Esophagus muscularis mucosa (tissue), 4 donors: ENCODE measurements around the gene ASTL. TPM values are rescaled to one million over a fixed set of nuclear protein-coding genes. Genes with fewer than 3 reads are reported as not detected.
"Not testable (repeated sequence)": the region's sequence is repeated elsewhere in the genome, so short reads cannot be mapped to it uniquely, and the experiment has no call there.

ENCODE experiments used
- DNase-seq: peaks from one replicate; pipeline ENCODE4 v3.0.0-alpha.2; 2017; ENCODE audit errors: extremely low spot score
- H3K27ac ChIP-seq, 4 donors: fragments of 200-600 bp; sonication (generic); replicated peaks in 1 of 4; 1 replicate in 3 of 4; 2 replicates in 1 of 4; pipeline ENCODE4 v1.5.1; 2016 to 2019; ENCODE audit warnings: mild to moderate bottlenecking in 1 of 4
- H3K27me3 ChIP-seq, 4 donors: fragments of 200-600 bp; sonication (generic); one replicate each; pipeline versions ENCODE4 v1.5.1 to v1.6.0; 2016 to 2019
- H3K36me3 ChIP-seq, 4 donors: fragments of 200-600 bp; sonication (generic); one replicate each; pipeline ENCODE4 v1.5.1; 2016 to 2019
- H3K4me1 ChIP-seq, 4 donors: fragments of 200-600 bp; sonication (generic); one replicate each; pipeline ENCODE4 v1.5.1; 2016 to 2019
- H3K4me3 ChIP-seq, 4 donors: fragments of 200-600 bp; sonication (generic); 1 replicate in 2 of 4; 2 replicates in 2 of 4; pipeline ENCODE4 v1.5.1; 2016 to 2019; ENCODE audit warnings: mild to moderate bottlenecking in 4 of 4, moderate library complexity in 1 of 4
- H3K9me3 ChIP-seq, 4 donors: fragments of 200-600 bp; sonication (generic); 1 replicate in 3 of 4; 2 replicates in 1 of 4; pipeline ENCODE4 v1.5.1; 2016 to 2019
- EP300 ChIP-seq: sonication (generic); formaldehyde crosslinking; IDR thresholded peaks from one replicate; pipeline ENCODE4 v1.6.1; 2017; ENCODE audit warnings: antibody characterized with exemption
- POLR2A ChIP-seq: fragments of 450-650 bp; IDR thresholded peaks from one replicate; pipeline ENCODE4 v1.6.1; 2017; ENCODE audit warnings: antibody characterized with exemption, moderate library complexity, mild to moderate bottlenecking, low read depth
- POLR2AphosphoS5 ChIP-seq, 2 donors: sonication (generic); formaldehyde crosslinking; IDR thresholded peaks; one replicate each; pipeline ENCODE4 v1.6.1; 2017; ENCODE audit warnings: antibody characterized with exemption in 2 of 2
- WGBS: methylation state at CpG from one replicate; pipeline ENCODE4 v1.1.5; 2018; 5-methylcytosine and 5-hydroxymethylcytosine counted together
- intact Hi-C: fragments of 100-400 bp; cut with DNase I; formaldehyde crosslinking; loops from one replicate; pipeline ENCODE4 v1.15.1; 2023
- total RNA-seq, 4 donors: library from RNA; depleted of rRNA; stranded (reverse); fragments of >200 nt; gene quantifications; one replicate each; pipeline versions ENCODE4 v1.1.0 to v1.2.1, GENCODE V29; 2016
- TF ChIP-seq, protein P1 (sequence below), 3 experiments: fragments of 200-600 bp in 2 of 3; fragments of 450-650 bp in 1 of 3; sonication (generic) in 2 of 3; IDR thresholded peaks; one replicate each; pipeline ENCODE4 v1.5.1; 2017 to 2019; ENCODE audit warnings: antibody characterized with exemption in 3 of 3, mild to moderate bottlenecking in 2 of 3, moderate library complexity in 1 of 3

Gene ASTL
- total RNA-seq, 4 donors from 2014 or later: not detected

- H3K27ac ChIP-seq: no peak overlapping the region
- no peak overlapping the region for H3K4me3 ChIP-seq
- 42% methylated on average over 5 of the region's 5 CpGs for WGBS
- intact Hi-C loops: no loop called here
- H3K27me3 ChIP-seq: peaks cover 0 to 27% (median 0%) of the 10 kb centered on the region in 4 donors
- TF ChIP-seq, protein P1, sequence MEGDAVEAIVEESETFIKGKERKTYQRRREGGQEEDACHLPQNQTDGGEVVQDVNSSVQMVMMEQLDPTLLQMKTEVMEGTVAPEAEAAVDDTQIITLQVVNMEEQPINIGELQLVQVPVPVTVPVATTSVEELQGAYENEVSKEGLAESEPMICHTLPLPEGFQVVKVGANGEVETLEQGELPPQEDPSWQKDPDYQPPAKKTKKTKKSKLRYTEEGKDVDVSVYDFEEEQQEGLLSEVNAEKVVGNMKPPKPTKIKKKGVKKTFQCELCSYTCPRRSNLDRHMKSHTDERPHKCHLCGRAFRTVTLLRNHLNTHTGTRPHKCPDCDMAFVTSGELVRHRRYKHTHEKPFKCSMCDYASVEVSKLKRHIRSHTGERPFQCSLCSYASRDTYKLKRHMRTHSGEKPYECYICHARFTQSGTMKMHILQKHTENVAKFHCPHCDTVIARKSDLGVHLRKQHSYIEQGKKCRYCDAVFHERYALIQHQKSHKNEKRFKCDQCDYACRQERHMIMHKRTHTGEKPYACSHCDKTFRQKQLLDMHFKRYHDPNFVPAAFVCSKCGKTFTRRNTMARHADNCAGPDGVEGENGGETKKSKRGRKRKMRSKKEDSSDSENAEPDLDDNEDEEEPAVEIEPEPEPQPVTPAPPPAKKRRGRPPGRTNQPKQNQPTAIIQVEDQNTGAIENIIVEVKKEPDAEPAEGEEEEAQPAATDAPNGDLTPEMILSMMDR (IDR thresholded peaks at IDR 0.05): no peak
- TF ChIP-seq EP300: no peak
- peaks cover 0 to 11% (median 1%) of the 10 kb centered on the region in 4 donors for H3K9me3 ChIP-seq
- H3K4me1 ChIP-seq: no peaks in the 10 kb centered on the region
- DNase-seq: no peak
- H3K36me3 ChIP-seq: no peaks in the 10 kb centered on the region
Observed at GRCh38 chr2:96161898-96162297, 23.6 kb upstream of the ASTL start.

GRCh38 chr2:96160366-96160765 lies 22.1 kb upstream of the ASTL start:
- H3K36me3 ChIP-seq, H3K27ac ChIP-seq, H3K4me1 ChIP-seq, DNase-seq, intact Hi-C loops, H3K4me3 ChIP-seq: not testable (repeated sequence)
- peaks cover 0 to 11% (median 1%) of the 10 kb centered on the region in 4 donors for H3K9me3 ChIP-seq
- H3K27me3 ChIP-seq: peaks cover 0 to 29% (median 0%) of the 10 kb centered on the region in 4 donors
- 94% methylated on average over 5 of the region's 5 CpGs for WGBS

DNA sequence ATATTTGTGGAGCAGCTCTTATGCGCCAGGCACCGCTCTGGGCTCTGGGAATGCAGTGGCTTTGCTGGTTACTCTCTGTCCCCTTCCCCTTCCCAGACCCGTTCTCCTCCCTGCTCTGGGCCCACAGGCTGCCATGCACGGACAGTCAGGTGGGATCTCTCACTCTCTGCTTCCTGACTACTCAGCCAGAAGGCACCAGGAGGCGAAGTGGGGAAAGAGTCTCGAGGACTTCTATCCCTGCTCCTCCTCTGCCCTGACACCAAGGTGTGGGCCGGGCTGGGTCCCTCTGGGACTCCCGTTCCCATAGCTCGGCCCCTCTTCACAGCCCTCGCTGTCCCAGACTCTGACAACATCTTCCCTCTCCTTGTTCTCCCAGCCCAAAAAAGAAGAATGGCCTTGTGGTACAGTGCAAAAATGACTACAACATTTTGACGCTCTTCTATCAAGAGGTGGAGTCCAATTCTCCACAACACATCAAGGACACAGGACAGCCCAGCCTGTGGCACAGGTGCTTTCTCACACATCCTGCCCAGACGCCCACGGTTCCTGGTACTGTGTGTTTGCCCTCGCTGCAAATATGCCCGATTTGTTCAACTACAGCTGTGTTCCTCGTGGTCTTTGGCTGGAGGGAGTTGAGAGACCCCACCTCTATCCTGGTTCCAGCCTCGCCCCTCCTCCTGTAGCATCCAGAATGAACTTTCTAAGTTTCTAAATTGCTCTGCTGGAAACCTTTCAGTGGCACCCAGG lies 21.0 kb upstream of the ASTL start:
- TF ChIP-seq POLR2A (no peak), POLR2AphosphoS5 (IDR thresholded peaks at IDR 0.05) (no peak), EP300 (no peak)
- TF ChIP-seq, protein P1 (IDR thresholded peaks at IDR 0.05): no peak
- no peak overlapping the region for H3K4me3 ChIP-seq
- peaks cover 0 to 34% (median 0%) of the 10 kb centered on the region in 4 donors for H3K27me3 ChIP-seq
- H3K36me3 ChIP-seq: no peaks in the 10 kb centered on the region
- WGBS: 85% methylated on average over 14 of the region's 17 CpGs
- H3K9me3 ChIP-seq: peaks cover 0 to 11% (median 1%) of the 10 kb centered on the region in 4 donors
- H3K27ac ChIP-seq: no peak overlapping the region
- no peak for DNase-seq
- intact Hi-C loops: no loop called here
- no peaks in the 10 kb centered on the region for H3K4me1 ChIP-seq

DNA sequence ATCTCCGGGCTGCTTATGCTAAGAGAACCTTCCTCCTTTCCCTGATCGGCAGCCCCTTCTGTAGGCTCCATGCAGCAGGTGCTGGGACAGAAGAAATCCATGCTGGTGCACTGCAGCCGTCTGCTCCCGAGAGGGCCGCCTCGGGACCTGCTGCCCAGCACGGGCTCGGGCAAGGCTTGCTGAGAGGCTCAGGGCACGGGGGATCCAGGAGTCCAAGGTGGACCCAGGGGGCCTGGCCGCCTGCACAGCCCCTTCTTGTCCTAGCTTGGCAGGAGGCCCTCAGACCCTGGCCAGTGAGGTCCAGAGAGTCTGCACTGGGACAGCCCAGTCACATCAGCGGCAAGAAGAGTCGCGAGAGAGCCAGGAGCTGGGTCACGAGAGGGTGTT lies 20.2 kb upstream of the ASTL start:
- H3K36me3 ChIP-seq: no peaks in the 10 kb centered on the region
- 77% methylated on average over 7 of the region's 14 CpGs for WGBS
- TF ChIP-seq, protein P1 (IDR thresholded peaks at IDR 0.05): no peak
- TF ChIP-seq EP300 (no peak), POLR2A (no peak), POLR2AphosphoS5 (IDR thresholded peaks at IDR 0.05) (no peak)
- H3K27ac ChIP-seq: no peak overlapping the region
- H3K27me3 ChIP-seq: peaks cover 0 to 26% (median 0%) of the 10 kb centered on the region in 4 donors
- H3K4me1 ChIP-seq: no peaks in the 10 kb centered on the region
- peaks cover 0 to 11% (median 1%) of the 10 kb centered on the region in 4 donors for H3K9me3 ChIP-seq
- no peak for DNase-seq
- intact Hi-C loops: no loop called here
- H3K4me3 ChIP-seq: no peak overlapping the region

DNA sequence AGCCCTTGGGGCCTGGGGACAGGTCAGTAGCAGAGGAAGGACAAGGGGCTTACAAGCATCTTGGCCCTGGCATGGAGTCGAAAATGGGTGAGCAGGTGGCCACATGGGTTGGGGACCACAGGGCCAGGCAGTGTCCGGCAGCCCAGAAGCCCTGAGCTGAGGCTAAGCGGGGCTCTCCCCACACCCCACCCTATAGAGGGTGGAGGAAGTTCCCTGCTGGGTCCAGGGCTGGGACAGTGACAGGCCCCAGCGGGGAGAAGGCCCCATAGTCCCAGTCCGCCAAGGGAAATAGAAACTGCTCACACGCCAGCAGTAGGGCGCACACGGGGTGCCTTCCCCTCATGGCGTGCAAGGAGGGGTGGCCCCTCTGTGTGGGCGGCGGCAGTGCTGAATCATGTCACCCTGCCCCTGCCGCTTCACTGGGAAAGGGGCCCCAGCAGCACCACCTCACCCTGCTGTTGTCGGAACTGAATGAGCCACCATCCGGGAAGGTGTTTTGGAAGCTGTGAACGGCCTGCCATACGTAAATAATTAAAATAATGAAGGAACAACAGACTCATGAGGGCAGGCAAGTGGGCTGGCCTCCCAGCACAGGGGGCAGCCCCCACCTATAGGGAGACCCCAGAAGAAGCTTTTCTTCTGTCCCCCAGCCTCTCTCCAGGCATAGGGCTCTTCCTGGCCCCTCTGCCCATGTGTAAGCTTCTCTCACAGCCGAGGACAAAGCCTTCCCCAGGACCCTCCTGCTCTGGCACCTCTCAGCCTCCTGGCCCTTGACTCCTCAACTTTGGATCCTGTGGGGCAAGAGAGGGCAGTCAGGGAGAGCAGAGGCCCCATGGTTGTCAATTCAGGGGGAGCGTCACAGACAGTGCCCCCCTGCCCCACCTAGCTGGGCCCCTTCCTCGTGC lies 19.6 kb upstream of the ASTL start:
- H3K27ac ChIP-seq: no peak overlapping the region
- TF ChIP-seq POLR2A (no peak), EP300 (no peak), POLR2AphosphoS5 (IDR thresholded peaks at IDR 0.05) (no peak)
- TF ChIP-seq, protein P1 (IDR thresholded peaks at IDR 0.05): no peak
- no peaks in the 10 kb centered on the region for H3K4me1 ChIP-seq
- no peak overlapping the region for H3K4me3 ChIP-seq
- 70% methylated on average over 18 of the region's 19 CpGs for WGBS
- H3K27me3 ChIP-seq: peaks cover 0 to 26% (median 0%) of the 10 kb centered on the region in 4 donors
- intact Hi-C loops: no loop called here
- H3K9me3 ChIP-seq: peaks cover 0 to 11% (median 1%) of the 10 kb centered on the region in 4 donors
- no peaks in the 10 kb centered on the region for H3K36me3 ChIP-seq
- no peak for DNase-seq
